ENCODE results near the gene ASMTL.

Gene ASMTL

GRCh38 chrX:1452516-1453394, at the start of gene ASMTL:
Gene ASMTL (minus strand): TSS chrX:1452909. CDS start chrX:1452840, 69 bp downstream.
- Histone ChIP-seq H3K27me3 (ENCODE audit: insufficient read depth, low read depth, severe bottlenecking) (no peaks in the 10 kb centered on the region), H3K9me3 (ENCODE audit: severe bottlenecking) (peaks cover 10% of the 10 kb centered on the region), H3K36me3 (peaks cover 5% of the 10 kb centered on the region), H3K4me3 (ENCODE audit: low read depth, low read length) (peak within 1 kb of the TSS; percentile 97), H3K27ac (peak within 1 kb of the TSS; percentile 90)
- TF ChIP-seq, protein P1, sequence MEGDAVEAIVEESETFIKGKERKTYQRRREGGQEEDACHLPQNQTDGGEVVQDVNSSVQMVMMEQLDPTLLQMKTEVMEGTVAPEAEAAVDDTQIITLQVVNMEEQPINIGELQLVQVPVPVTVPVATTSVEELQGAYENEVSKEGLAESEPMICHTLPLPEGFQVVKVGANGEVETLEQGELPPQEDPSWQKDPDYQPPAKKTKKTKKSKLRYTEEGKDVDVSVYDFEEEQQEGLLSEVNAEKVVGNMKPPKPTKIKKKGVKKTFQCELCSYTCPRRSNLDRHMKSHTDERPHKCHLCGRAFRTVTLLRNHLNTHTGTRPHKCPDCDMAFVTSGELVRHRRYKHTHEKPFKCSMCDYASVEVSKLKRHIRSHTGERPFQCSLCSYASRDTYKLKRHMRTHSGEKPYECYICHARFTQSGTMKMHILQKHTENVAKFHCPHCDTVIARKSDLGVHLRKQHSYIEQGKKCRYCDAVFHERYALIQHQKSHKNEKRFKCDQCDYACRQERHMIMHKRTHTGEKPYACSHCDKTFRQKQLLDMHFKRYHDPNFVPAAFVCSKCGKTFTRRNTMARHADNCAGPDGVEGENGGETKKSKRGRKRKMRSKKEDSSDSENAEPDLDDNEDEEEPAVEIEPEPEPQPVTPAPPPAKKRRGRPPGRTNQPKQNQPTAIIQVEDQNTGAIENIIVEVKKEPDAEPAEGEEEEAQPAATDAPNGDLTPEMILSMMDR (IDR thresholded peaks at IDR 0.05; ENCODE audit: low read depth, low read length) = no peak
- DNase-seq = peak; percentile 99

DNA sequence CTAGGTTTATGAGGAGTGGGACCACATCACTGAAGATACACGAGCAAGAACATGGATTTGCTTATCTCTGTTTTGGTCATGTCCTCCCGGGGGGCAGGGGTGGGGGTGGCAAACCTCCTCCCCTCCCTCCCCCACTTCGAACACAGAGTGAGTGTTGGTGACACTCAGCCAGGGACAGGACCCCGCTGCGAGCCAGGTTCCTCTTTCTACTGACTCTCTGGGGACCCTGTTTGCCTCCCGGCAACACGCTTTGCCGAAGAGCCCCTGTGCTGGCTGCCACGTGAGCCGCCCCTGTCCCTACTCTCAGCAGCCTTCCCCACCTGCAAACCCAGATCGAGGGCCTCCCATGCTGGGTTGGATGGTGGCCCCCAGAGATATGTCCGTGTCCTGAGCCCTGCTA, 49.5 kb upstream of the ASMTL start:
- Histone ChIP-seq H3K27me3 (ENCODE audit: insufficient read depth, low read depth, severe bottlenecking) (no peaks in the 10 kb centered on the region), H3K9me3 (ENCODE audit: severe bottlenecking) (no peaks in the 10 kb centered on the region), H3K27ac (no peak overlapping the region), H3K36me3 (no peaks in the 10 kb centered on the region), H3K4me3 (ENCODE audit: low read depth, low read length) (no peak overlapping the region)
- TF ChIP-seq, protein P1 (IDR thresholded peaks at IDR 0.05; ENCODE audit: low read depth, low read length) = no peak
- DNase-seq = no peak

DNA sequence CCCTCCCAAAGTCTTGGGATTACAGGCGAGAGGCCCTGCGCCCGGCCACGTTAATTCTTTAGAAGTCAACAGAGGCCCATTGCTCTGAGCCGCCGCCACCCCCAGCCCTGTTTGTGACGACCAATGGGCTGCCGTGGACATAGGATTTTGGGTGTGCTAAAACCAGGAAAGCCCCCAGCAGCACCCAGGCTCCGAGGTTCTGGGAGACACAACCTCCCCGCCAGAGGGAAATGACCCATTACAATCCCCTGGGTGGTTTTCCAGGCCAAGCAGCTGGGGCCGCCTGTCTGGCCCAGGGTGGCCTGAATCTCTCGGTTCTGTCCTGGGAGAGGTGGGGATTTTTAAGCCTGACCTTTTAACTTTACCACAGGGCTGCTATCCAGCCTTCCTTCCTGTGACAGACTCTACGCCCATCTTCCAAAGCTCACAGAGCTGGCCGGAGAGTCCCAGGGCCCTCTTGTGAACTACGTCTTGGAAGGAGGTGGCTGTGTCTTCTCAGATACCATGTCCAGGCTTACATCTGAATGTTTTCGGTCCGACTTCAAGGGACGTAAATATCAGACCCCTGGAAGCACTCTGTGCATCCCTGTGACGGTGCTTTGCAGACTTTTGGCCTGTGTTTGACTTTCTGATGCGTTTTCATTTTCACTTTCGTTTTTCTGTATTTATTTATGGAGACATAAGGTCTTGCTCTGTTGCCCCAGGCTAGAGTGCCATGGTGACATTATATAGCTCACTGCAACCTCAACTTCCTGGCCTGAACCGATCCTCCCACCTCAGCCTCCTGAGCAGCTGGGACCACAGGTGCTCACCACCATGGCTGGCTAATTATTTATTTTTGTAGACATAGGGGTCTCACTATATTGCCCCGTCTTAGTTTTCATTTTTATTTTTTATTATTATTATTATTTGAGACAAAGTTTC, 48.3 kb upstream of the ASMTL start:
- Histone ChIP-seq H3K27me3 (ENCODE audit: insufficient read depth, low read depth, severe bottlenecking) (no peaks in the 10 kb centered on the region), H3K9me3 (ENCODE audit: severe bottlenecking) (no peaks in the 10 kb centered on the region), H3K4me3 (ENCODE audit: low read depth, low read length) (no peak overlapping the region), H3K36me3 (no peaks in the 10 kb centered on the region), H3K27ac (no peak overlapping the region)
- TF ChIP-seq, protein P1 (IDR thresholded peaks at IDR 0.05; ENCODE audit: low read depth, low read length) = no peak
- no peak for DNase-seq

- H3K9me3 ChIP-seq (ENCODE audit: severe bottlenecking) = peaks cover 3% of the 10 kb centered on the region
- H3K36me3 ChIP-seq = no peaks in the 10 kb centered on the region
- no peaks in the 10 kb centered on the region for H3K27me3 ChIP-seq (ENCODE audit: insufficient read depth, low read depth, severe bottlenecking)
- no peak overlapping the region for H3K27ac ChIP-seq
- TF ChIP-seq, protein P1 (IDR thresholded peaks at IDR 0.05; ENCODE audit: low read depth, low read length) = no peak
- no peak overlapping the region for H3K4me3 ChIP-seq (ENCODE audit: low read depth, low read length)
- DNase-seq = no peak
Measured at GRCh38 chrX:1496076-1496475, 43.4 kb upstream of the ASMTL start.

- no peaks in the 10 kb centered on the region for H3K27me3 ChIP-seq (ENCODE audit: insufficient read depth, low read depth, severe bottlenecking)
- TF ChIP-seq, protein P1 (IDR thresholded peaks at IDR 0.05; ENCODE audit: low read depth, low read length) = no peak
- H3K36me3 ChIP-seq = no peaks in the 10 kb centered on the region
- no peak for DNase-seq
- 0 out of 2 replicates have a peak overlapping the region, but pooled peaks have one; percentile 18 for H3K27ac ChIP-seq
- H3K4me3 ChIP-seq (ENCODE audit: low read depth, low read length) = no peak overlapping the region
- peaks cover 3% of the 10 kb centered on the region for H3K9me3 ChIP-seq (ENCODE audit: severe bottlenecking)
Measured at GRCh38 chrX:1493877-1494510, 41.3 kb upstream of the ASMTL start.

Measured in WERI-Rb-1 (cell line).